Activated T-cell treated with anti-CD3 and anti-CD28 coated beads, Interleukin-2, amount 50 U/mL, for 1 hour (primary cell): ENCODE measurements around the gene PRTFDC1.
"Not testable (repeated sequence)": the region's sequence is repeated elsewhere in the genome, so short reads cannot be mapped to it uniquely, and the experiment has no call there.

ENCODE experiments used
- DNase-seq: peaks from one replicate; pipeline ENCODE4 v3.0.0-alpha.2; 2020

The PRTFDC1 gene, protein sequence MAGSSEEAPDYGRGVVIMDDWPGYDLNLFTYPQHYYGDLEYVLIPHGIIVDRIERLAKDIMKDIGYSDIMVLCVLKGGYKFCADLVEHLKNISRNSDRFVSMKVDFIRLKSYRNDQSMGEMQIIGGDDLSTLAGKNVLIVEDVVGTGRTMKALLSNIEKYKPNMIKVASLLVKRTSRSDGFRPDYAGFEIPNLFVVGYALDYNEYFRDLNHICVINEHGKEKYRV

DNA sequence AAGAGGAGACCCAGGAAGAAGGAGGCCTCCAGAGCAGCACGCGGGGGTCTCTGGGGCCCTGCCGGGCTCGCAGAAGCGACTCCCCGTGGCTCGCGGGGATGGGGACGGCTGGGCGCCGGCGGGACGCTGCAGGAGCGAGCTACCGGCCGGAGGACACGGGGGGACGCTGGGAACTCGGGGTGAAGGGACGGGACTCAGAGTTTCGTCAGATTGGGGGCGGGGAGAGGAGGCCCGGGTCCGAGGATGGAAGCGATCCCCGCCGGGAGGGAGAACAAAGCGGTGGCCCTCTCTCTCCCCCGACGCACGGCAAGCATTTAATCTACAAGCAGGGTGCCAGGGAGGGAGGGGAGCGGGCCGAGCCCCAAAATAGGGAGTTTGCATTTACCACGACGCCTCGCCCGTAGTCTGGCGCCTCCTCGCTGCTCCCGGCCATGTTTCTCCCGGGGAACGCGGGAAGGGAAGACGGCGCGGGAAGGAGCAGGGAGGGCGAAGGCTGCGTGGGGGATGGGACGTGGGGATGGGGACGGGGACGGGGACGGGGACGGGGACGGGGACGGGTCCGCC is at the start of gene PRTFDC1:
TSS of gene PRTFDC1 (minus strand) at position 464 of the 564 bp plus-strand sequence. CDS start at position 433, 31 bp downstream.
- DNase-seq: no peak

- DNase-seq: no peak
Observed at GRCh38 chr10:24998044-24998443, 45.6 kb upstream of the PRTFDC1 start.

GRCh38 chr10:24995072-24995471 is 42.7 kb upstream of the PRTFDC1 start:
- DNase-seq: no peak

DNA sequence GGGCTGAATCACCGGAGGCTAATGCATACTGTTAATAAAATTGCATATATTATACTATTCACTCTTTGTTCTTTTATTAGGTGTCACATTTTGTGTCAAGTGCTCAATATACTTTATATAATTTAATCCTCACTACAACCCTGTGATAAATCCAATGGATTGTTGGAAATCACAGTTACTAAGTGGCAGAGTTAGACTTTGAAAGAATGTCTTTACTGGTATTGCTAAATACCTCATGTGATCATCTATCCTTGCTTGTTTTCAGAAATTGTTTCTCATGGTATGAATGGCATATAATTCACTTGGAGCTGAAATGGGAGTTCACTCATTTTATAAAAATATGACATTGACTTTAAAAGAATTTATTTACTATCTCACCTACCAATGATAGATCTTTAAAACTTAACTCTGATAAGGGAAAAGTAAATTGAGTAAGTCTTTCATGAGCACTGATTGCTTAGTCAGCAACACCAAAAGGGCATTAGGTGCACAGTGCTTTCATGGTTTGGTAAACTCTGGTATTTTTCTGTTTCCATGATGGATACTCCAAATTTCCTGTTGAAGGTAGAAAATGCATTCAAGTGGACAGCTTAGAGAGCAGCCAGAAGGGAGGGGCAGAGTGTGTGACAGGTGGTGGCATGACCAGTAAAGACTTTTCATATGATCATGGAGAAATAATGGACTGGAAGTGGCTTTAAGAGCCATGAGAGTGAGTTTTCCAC is 41.0 kb upstream of the PRTFDC1 start:
- no peak for DNase-seq

GRCh38 chr10:24992512-24993133 is 40.2 kb upstream of the PRTFDC1 start:
- no peak for DNase-seq

- DNase-seq: no peak
Observed at GRCh38 chr10:24991298-24991697, 38.9 kb upstream of the PRTFDC1 start.

DNA sequence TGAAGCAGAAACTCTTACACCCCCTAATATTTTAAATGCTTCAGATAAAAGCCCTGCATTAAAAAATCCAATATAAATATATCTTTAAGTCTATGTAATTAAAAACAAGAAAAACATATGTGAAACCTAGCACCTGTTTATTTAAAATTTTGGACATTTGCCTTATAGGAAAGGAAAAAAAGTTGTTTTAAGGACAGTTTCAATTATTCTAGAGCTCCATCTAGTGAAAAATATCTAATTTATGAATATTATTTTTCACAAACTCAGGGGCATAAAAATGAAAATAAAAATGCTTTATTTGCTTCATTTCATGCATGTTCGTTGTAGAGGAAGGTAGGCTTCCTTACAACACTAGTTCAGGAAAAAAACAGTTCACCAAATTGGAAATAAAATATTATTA is 37.5 kb upstream of the PRTFDC1 start:
- DNase-seq: no peak

DNA sequence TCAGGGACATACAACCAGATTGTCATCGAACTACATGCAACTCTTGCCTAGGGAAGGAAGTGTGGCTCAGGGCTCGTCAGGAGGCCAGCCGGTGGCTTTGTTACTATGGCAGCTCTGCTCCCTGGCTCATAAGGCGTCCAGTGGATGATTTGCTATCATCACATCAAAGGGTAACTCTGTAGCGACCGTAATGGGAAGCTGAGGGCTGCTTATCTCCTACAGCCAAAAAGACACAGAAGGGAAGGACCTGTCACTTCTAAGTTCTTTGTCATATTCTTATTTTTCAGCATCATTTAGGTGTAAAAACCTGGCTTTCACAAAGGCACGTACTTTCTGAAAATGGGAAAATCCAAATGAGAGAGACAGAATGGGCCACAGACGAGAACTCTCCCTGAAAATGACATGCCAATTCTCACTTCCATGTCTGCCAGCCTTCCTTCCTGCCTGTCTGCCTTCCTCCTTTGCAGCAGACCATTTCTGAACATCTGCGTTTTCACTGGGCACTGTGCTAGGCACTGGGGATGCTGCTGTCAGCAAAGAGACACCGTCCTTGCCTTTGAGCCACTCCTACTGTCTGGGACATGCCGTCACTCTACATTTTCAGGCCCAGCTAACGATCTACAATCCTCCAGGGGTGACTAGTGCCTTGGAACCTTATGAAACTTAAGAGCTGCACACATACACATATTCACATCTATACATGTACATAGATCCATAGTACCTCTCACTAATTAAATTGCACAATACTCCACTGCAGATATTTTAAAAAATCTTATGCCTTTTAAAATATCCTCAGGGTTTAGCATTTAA is 36.6 kb upstream of the PRTFDC1 start:
- DNase-seq: no peak

- no peak for DNase-seq
Observed at GRCh38 chr10:24984906-24985305, 32.5 kb upstream of the PRTFDC1 start.

GRCh38 chr10:24983946-24984345 is 31.5 kb upstream of the PRTFDC1 start:
- no peak for DNase-seq

DNA sequence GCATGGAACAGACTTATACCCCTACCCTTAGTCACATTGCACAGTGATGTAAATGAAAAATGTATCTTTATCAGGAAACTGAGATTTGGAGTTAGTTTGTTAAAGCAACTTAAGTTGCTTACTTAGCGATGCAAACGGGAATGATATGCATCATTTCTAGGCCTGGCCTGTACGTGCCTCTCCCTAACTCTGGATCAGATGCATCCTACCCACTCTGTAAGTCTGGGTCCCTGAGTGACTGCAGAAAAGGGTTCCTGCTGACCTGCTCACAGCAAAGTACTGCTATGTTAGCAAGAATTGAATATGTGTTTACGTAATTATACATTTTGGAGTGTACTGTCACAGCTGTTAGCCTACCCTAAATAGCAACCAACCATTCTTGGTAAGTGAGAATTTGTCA is 30.7 kb upstream of the PRTFDC1 start:
- DNase-seq: no peak

GRCh38 chr10:24982319-24983112 is 30.1 kb upstream of the PRTFDC1 start:
- DNase-seq: no peak

DNA sequence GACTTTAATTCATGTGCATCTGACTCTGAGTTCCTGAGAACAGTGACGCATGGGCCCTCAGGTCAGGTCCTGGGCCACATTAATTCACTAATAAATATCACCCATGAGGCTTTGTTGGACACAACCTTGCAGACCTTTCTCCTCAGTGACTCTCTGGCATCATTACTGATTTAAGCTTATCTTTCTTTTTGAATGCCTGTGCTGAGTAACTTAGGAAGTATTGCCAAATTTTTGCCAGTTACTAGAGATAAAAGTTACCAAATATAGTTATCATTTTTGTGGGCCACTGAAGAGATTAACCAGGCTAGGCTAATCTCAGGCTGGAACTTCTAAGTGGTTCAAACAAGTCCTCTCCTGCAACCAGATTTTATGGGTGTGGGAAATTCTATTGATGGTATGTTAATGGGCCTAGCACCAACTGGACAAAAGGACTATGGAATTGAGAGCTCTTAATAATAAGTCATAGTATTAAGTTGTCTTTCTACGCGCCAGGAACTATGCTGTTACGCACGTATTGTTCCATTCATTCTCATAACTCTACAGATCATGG is 28.8 kb upstream of the PRTFDC1 start:
- DNase-seq: no peak

DNA sequence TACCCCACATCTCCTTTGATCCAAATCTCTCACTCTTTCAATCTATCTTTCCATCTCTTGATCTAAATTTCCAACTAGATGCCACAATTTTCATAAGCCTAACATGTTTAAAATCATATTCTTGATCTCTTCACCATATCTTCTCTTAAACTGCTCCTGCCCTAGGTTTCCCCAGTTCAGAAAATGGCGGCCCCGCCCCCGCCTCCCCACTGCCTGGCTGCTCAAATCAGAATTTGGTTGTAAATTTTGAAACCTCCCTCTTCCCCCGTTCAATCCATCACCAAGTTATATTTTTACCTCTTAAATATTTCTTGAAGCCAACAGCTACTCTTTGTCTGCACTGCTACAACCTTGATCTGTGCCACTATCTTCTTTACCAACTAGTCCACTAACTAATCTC is 27.3 kb upstream of the PRTFDC1 start:
- DNase-seq: no peak

GRCh38 chr10:24974976-24975375 is 22.6 kb upstream of the PRTFDC1 start:
- no peak for DNase-seq

DNA sequence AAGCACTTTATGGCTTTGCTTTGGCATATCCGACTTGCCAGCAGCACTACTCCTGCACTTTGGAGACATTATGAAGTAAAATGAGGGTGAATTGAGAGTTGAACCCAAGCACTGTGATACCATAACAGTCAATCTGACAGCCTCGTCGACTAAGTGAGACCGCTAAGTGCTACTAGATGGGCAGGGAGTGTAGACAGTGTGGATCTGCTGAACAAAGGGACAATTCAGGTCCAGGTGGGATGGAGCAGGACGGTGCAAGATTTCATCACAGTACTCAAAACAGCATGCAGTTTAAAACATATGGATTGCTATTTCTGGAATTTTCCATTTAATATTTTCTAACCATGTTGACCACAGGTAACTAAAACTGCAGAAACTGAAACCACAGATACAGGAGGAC is 20.8 kb upstream of the PRTFDC1 start:
- DNase-seq: no peak

GRCh38 chr10:24971374-24971773 is 19.0 kb upstream of the PRTFDC1 start:
- DNase-seq: no peak

GRCh38 chr10:24969841-24970281 is 17.5 kb upstream of the PRTFDC1 start:
- DNase-seq: no peak

DNA sequence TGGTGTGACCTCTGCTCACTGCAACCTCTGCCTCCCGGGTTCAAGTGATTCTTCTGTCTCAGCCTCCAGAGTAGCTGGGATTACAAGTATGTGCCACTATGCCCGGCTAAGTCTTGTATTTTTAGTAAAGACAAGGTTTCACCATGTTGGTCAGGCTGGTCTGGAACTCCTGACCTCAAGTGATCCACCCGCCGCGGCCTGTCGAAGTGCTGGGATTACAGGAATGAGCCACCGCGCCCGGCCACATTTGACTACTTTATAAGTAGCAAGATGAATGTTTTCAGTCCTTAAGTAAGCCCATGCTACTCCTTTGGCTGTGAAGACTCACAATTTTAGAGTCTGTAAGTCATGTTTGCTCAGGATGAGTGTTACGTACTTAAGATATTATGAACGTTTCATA is 16.5 kb upstream of the PRTFDC1 start:
- DNase-seq: not testable (repeated sequence)

GRCh38 chr10:24968349-24968748 is 15.9 kb upstream of the PRTFDC1 start:
- no peak for DNase-seq

DNA sequence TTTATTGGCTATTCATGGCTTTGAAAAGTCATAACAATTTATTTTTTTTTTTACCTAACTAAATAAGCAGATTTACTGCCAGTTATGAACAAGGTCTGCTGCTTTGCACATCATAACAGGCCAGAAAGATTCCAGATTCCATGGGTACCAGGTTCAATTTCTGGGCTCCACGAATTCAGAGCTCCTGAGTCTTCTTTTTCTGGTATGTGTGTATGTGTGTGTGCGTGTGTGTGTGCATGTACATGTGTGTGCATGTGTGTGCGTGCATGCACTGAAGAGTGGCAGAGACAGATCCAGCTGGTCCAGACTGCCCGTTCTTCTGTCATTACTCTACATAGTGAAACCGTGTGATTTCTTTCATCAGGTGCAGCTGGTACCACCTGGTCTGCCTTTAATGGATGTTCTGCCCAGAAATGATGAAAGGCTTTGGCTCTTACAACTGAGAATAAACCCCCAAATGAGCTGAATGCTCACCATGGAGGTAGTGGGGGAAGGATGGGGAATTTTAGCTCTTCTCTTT is 14.6 kb upstream of the PRTFDC1 start:
- DNase-seq: no peak

GRCh38 chr10:24965051-24965450 is 12.6 kb upstream of the PRTFDC1 start:
- no peak for DNase-seq
